Head of caudate nucleus (tissue), 42 donors: ENCODE data around the gene LY9.

Experiments used
- DNase-seq, 42 donors: peaks; one replicate each; pipeline versions ENCODE4 v3.0.0 to v3.0.0-alpha.2; 2020 to 2021; ENCODE audit warnings: mixed read lengths in 7 of 42
- intact Hi-C: fragments of 100-400 bp; cut with DNase I; formaldehyde crosslinking; loops from one replicate; pipeline ENCODE4 v1.15.0; 2022

The LY9 gene

GRCh38 chr1:160823296-160823695 lies 27.3 kb downstream of the LY9 start:
- no peak for DNase-seq
- intact Hi-C loops = no loop called here

GRCh38 chr1:160826546-160826945 lies 30.6 kb downstream of the LY9 start:
- DNase-seq = no peak
- intact Hi-C loops = no loop called here

GRCh38 chr1:160827418-160827817 lies 31.4 kb downstream of the LY9 start:
- DNase-seq = no peak
- intact Hi-C loops = no loop called here

- intact Hi-C loops = loop anchor here (10.0 kb wide), 1 partner anchor 125 kb away; the partner anchor contains the start of gene ITLN2
- DNase-seq = no peak
Measured at GRCh38 chr1:160829766-160830165, 33.8 kb downstream of the LY9 start.

DNA sequence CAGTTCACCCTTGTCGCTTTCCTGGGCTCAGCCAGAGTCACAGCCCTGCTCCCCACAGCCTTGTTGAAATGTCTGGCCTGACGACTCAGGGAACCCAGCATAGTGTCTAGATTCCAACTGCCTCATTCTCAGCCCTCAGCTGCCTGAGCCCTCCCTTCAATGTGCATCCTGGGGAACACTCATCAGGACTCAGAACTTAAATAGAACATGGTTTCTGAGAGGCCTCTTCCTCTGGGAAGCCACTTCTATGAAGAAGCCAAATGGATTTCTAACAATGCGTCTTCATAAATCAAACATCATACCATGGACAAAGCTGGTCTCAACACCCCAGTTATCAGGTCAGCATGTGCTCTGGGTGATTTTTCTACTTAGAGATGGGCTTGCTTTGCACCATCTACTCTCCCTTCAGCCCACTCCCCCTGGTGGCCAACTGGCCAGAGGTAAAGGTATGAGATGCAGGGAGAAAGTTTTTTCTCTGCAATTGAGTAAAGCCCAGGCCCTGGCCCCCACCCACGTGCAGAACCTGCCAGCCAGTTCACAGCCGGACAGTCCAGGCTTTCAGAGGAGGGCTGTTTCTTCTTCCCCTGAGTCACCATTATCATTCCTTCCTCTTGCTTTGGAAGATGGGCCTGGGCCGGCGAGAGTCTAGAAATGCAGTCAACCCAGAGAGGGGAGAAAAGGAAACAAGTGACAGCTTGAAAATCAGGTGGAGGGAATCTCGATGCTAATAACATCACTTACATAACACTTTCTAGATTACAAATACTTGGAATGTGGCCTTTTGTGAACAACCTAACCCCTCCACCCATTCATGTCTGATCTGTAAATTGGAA lies 34.6 kb downstream of the LY9 start:
- intact Hi-C loops = loop anchor here (10.0 kb wide), 1 partner anchor 124 kb away; the partner anchor contains the start of gene ITLN2
- peak in 8 of 42 donors; percentile 4 to 54 (median 29) for DNase-seq

- DNase-seq = peak in 8 of 42 donors; percentile 21 to 53 (median 37)
- intact Hi-C loops = loop anchor here (10.0 kb wide), 1 partner anchor 120 kb away; the partner anchor contains the start of gene ITLN2
Measured at GRCh38 chr1:160834945-160835565, 39.1 kb downstream of the LY9 start.

DNA sequence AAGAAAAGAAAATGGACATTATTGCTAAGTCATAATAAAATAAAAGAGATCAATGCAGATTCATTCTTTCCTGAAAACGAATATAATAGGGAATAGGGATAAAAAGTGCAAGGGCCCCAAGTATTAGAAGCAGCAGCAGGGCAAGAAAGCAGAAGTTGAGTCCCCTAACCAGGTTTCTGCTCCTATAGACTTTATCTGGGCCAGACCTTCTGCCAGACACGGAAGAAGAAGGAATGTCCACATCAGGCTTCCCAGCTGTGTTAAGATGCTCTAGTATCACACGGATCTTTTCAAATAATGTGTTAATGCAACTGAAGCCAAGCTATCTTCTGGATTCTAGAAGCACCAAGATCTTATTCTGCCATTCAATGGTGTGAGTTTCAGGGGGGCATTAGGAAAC lies 39.8 kb downstream of the LY9 start:
- DNase-seq = no peak
- intact Hi-C loops = loop anchor here (10.0 kb wide), 1 partner anchor 119 kb away; the partner anchor contains the start of gene ITLN2

DNA sequence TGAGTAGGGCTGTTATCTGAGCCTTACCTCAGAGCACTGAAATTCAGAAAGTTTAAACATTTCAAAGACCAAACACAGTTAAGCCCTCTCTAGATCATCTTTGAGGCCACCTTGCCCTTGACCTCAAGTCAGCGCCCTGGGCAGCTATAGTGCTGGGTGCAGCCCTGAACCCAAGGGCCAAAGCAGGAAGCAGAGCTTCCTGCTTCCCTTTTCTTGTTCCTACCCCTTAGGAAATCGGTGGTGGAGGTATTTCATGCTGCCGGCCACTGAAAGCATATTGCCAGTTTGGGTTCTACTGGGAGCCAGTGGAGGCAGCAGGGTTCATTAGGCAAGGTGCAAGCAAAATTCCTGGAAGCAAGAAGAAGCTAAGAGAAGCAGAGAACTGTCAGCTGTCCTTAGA lies 40.6 kb downstream of the LY9 start:
- DNase-seq = no peak
- intact Hi-C loops = loop anchor here (10.0 kb wide), 1 partner anchor 118 kb away; the partner anchor contains the start of gene ITLN2

- DNase-seq = no peak
- intact Hi-C loops = loop anchor here (10.0 kb wide), 1 partner anchor 118 kb away; the partner anchor contains the start of gene ITLN2
Measured at GRCh38 chr1:160836981-160837557, 41.1 kb downstream of the LY9 start.

DNA sequence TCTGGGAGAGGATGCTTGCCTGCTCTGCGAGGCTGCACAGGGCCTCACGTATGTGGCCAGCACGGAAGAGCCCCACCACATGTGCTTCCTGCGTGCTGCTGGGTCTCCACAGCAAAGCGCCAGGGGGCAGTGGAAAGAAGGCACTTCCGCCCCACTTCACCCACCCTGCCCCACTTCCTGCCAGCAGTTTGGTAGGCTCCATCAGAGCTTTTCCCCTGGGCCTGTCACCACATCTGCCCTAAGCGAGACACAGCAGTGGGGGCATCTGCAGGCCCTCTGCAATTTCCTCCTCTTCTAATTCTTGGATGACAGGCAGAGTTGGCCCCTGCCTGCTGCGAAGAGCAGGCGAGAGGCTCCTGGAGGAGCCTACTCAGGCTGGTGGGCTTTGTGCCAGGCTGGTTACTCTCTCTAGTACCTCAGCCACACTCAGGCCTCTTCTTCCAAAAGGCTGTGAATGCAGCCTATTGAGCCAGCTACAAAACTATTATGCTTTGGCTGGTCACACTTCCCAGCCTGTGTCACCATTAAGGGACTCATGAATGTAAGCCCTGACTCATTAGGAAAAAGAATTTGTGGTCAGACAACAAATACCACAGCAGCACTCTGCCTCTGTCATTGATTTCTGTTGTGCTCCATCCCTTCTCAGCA lies 41.7 kb downstream of the LY9 start:
- intact Hi-C loops = loop anchor here (10.0 kb wide), 1 partner anchor 117 kb away; the partner anchor contains the start of gene ITLN2
- peak in 28 of 42 donors; percentile 3 to 56 (median 26) for DNase-seq

GRCh38 chr1:160838888-160839287 lies 42.9 kb downstream of the LY9 start:
- no peak for DNase-seq
- intact Hi-C loops = loop anchor here (10.0 kb wide), 1 partner anchor 116 kb away; the partner anchor contains the start of gene ITLN2

DNA sequence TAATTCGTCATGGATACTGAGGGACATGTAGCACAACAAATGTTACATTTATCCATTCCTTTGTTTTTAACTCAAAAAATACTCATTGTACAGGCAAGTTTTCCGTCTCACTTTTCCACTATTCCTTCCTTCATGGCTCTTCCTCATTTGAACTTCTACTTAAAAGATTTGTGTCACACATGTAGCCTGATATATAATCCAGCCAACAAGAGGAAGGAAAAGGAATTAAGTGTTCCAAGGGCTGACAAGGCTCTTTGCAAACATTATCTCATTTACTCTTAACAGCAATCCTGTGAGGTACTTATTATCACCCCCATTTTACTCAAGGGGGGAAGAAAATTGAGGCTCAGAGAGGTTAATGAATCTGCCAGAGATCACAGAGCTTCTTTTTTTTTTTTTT lies 43.8 kb downstream of the LY9 start:
- no peak for DNase-seq
- intact Hi-C loops = loop anchor here (10.0 kb wide), 1 partner anchor 115 kb away; the partner anchor contains the start of gene ITLN2

- DNase-seq = no peak
- intact Hi-C loops = no loop called here
Measured at GRCh38 chr1:160841079-160841478, 45.1 kb downstream of the LY9 start.

DNA sequence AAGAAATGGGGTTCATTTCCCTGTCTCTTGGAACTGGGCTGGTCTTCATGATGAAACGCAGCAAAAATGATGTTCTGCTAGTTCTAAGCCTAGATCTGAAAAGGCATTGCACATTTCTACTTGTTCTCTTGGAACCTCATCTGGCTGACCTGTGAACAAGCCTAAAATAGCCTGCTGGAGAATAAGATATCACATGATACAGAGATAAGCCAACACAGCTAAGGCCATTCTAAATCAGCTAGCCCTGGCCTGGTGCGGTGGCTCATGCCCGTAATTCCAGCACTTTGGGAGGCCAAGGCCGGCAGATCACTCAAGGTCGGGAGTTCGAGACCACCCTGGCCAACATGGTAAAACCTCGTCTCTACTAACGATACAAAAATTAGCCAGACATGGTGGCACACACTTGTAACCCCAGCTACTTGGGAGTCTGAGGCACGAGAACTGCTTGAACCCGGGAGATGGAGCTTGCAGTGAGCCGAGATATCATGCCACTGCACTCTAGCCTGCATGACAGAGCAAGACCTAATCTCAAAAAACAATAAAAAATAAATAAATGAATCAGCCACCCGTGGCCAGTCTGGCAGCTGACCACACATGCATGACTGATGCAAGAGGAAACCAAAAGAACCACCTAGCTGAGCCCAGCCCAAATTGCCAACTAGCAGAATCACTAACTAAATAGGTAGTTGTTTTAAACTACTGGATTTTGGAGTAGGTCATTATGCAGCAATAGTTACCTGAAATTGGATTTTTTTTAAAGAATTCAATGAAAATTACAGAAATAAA lies 48.7 kb downstream of the LY9 start:
- intact Hi-C loops = no loop called here
- no peak for DNase-seq

- intact Hi-C loops = no loop called here
- no peak for DNase-seq
Measured at GRCh38 chr1:160846281-160846680, 50.3 kb downstream of the LY9 start.

GRCh38 chr1:160850541-160850940 lies 54.6 kb downstream of the LY9 start:
- no peak for DNase-seq
- intact Hi-C loops = no loop called here

DNA sequence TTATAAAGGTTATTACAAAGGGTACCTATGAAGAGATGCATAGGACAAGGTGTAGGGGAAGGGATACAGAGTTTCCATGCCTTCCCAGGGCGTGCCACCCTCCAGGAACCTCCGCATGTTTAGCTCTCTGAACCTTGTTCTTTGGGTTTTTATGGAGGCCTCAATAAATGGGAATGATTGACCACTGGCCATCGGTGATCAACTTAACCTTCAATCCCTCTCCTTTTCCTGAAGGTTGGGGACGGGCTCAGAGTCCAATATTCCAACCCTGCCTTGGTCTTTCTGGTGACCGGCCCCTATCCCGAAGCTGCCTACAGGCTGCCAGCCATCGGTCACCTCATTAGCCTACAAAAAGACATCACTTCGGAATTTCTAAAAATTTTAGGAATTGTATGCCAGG lies 55.0 kb downstream of the LY9 start:
- intact Hi-C loops = no loop called here
- DNase-seq = no peak

DNA sequence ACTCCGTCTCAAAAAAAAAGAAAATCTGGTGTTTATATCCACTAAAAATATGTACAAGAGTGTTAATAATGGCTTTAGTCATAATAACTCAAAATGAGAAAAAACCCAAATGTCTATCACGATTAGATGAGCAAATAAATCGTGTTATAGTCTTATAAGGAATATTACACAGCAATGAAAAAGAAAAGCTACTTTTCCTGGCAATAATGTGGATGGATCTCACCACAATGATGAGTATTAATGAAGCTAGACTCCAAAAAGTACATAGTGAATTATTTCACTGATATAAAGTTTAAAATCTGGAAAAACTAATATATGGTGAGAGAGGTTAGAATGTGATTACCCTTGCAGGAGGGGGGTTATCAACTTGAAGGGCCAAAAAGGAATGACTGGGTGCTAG lies 57.0 kb downstream of the LY9 start:
- intact Hi-C loops = no loop called here
- no peak for DNase-seq
